ENCODE results near the gene HOXD12. TPM values are rescaled to one million over a fixed set of nuclear protein-coding genes. Genes with fewer than 3 reads are reported as not detected.

Gene HOXD12
- total RNA-seq, 1 donor from 2014 or later = not detected

DNA sequence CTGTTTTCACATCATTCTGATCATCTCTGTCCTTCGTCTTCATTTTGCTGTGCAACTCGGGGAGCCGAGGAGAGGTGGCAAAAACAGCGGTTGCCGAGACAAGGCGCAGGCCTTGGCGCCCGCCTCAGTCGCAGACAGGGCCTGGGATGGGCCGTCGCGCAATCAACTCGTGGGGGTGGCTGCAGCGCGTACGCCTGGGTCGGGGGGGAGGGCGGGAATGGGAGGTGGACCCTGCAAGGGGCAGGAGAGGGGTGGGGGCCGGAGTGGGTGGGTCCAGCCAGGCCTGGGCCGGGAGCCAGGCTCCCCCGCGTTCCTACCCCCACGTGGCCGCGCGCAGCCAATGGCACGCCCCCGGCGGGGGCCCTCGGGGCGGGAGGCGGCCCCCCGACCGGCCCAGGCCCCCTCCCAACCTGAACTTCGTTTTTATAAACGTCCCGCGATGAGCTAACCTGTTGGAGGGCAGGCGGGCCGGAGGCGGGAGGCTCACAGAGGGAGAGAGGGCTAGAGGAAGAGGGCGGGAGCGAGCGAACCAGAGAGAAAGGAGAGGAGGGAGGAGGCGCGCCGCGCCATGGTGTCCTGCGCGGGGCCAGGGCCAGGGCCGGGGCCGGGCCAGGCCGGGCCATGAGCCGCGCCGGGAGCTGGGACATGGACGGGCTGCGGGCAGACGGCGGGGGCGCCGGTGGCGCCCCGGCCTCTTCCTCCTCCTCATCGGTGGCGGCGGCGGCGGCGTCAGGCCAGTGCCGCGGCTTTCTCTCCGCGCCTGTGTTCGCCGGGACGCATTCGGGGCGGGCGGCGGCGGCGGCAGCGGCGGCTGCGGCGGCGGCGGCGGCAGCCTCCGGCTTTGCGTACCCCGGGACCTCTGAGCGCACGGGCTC is 7.1 kb upstream of the HOXD12 start, which contains the start of gene HOXD13:
Gene HOXD13, plus strand, starts transcription at position 452 of the 875 bp plus-strand sequence. Its CDS starts 170 bp downstream, at position 622.
- no peak for DNase-seq (ENCODE audit: low spot score)

DNA sequence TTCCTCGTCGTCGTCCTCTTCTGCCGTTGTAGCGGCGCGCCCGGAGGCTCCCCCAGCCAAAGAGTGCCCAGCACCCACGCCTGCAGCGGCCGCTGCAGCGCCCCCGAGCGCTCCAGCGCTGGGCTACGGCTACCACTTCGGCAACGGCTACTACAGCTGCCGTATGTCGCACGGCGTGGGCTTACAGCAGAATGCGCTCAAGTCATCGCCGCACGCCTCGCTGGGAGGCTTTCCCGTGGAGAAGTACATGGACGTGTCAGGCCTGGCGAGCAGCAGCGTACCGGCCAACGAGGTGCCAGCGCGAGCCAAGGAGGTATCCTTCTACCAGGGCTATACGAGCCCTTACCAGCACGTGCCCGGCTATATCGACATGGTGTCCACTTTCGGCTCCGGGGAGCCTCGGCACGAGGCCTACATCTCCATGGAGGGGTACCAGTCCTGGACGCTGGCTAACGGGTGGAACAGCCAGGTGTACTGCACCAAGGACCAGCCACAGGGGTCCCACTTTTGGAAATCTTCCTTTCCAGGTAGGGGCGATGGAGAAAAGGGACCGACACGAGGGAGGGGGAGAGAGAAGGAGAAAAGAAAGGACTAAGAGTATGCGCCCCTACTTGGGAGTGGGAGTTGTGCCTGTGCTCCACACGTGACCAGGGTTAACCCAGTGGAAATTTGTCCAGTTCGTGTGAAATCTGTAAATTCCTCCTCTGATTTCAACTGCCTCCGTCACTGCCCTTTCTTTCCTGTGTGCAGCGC is 6.3 kb upstream of the HOXD12 start:
- no peak for DNase-seq (ENCODE audit: low spot score)

DNA sequence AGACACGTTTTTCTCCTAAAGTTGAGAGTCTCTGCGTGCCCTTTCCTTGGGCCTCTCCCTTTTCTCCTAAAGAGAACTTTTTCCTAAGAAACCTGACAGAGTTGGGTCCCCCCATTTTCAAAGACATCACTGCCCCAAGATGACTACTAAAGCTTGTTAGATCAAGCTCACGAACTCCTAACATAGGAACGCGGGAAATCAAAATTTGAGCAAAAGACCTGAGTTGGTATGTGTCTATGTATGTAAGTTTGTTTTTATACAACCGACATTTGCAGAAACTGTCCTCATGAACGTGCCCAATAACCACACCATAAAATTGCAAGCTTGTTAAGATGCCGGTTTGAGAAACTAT is 5.7 kb upstream of the HOXD12 start:
- DNase-seq (ENCODE audit: low spot score) = no peak

DNA sequence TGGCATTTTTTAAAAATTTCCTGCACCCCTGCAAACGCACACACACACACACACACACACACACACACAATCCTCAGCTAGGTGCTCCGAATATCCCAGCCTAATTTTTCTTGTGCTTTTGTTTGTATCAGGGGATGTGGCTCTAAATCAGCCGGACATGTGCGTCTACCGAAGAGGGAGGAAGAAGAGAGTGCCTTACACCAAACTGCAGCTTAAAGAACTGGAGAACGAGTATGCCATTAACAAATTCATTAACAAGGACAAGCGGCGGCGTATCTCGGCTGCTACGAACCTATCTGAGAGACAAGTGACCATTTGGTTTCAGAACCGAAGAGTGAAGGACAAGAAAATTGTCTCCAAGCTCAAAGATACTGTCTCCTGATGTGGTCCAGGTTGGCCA is 5.2 kb upstream of the HOXD12 start:
- no peak for DNase-seq (ENCODE audit: low spot score)

DNA sequence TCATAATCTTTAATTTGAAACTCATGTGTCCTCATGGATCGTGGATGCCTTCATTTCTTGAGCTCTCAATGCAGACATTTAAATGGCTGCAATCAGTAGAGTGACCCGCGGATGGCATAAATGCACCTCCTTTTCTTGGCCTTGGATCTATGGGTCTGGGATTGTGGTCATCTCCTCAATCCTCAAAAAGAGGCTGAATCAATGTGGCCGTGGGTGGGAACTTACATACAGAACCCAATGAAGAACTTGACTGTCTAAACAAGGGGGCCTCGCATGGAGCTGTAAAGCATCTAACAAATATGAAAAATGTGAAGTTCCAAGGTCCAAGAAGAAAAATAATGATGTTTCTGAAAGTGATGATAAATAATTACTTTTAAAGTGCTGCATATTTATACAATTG is 4.2 kb upstream of the HOXD12 start:
- no peak for DNase-seq (ENCODE audit: low spot score)

DNA sequence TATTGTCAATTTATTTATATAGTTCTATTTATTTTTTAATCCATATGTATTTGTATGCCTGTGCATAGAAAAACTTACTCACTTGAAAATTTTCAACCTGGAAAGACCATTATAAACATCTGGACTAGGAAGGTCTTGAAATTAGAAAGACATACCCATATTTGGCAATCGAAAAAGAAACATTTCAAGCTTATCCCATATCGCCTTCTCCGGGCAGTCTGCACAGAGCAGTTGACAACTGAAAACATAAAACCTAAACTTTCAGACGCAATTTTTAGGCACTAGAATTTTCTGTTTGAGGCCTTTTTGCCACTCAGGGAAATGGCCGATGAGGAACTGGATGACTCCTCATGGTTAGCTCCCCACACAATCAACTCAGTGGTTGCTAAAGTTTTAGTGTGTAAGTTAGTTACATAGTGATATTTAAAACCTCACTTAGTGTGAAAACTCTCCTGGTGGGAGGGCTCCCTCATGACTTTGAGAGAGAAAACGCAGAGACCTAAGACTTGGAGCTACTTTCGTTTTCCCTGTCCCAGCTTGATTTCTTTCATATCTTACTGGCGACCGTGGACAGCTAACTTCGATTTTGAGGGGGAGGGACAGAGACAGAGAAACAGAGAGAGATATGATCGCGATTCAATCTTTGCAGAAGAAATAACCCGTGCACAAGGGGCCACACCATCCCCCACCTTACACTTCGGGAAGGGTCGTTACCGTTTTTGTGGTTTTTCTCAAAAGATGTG is 3.2 kb upstream of the HOXD12 start:
- DNase-seq (ENCODE audit: low spot score) = no peak

DNA sequence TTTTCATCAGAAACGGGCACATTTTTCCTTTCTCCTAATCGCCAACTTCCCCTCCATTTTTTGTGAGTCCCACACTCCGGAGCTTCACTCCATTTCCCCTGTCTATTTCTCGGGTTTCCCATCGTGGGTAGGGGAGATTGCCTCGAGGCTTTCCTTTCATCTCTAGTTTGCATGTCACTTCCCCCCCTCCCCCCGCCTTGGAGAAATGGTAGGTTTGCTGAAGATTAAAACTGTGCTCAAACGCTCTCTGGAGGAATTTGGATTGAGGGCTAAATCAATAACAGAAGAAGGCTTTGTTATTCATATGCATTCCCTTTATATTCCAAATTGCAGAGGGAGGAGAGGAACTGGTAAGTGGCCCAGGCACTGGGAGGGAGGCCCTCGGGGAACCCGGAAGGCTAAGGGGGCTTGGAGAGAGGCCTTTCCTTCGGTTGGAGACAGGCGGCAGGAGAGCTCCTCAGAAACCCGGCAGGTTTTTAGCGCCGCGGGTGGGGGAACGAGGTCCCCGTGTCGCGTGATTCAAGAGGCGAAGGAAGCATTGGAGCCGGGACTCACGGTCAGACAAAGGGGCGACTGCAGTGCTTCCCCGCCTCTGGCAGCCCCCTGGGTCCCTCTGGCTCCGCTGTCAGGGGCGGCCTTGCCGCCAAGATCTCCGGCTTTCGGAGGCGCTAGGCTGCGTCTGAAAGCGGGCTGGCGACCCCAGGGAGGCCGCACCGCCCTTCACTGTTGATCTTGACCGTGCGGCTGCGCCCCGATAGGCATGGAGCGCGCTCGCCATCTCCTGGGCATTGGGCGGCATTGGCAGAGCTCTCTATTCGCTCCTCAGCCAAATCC is 2.4 kb upstream of the HOXD12 start:
- DNase-seq (ENCODE audit: low spot score) = peak; percentile 89

DNA sequence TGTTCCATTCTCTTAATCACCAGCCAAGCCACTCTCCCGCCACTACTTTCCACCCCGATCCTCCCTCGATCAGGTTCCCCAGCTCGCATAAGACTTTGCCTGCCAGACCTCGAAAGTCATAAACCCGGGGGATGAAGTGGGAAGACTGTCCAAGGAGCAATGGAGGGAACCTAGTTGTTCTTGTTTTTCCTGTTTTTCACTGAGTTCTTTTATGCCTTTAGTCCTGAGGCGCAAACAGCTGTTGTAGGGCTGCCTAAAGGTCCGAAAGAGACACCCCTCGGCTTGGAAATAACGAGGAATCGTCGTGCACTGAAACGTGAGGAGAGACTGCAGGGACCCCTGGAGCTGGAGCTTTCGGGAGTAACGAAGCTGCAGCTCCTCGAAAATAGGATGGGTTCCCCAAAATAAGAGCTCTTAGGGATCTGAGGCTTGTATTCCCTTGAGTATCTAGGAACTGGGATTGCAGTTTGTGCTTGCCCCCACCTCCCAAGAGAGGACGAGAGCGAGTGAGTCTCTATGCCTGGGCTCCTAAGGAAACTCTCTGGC is 1.7 kb upstream of the HOXD12 start:
- DNase-seq (ENCODE audit: low spot score) = no peak

DNA sequence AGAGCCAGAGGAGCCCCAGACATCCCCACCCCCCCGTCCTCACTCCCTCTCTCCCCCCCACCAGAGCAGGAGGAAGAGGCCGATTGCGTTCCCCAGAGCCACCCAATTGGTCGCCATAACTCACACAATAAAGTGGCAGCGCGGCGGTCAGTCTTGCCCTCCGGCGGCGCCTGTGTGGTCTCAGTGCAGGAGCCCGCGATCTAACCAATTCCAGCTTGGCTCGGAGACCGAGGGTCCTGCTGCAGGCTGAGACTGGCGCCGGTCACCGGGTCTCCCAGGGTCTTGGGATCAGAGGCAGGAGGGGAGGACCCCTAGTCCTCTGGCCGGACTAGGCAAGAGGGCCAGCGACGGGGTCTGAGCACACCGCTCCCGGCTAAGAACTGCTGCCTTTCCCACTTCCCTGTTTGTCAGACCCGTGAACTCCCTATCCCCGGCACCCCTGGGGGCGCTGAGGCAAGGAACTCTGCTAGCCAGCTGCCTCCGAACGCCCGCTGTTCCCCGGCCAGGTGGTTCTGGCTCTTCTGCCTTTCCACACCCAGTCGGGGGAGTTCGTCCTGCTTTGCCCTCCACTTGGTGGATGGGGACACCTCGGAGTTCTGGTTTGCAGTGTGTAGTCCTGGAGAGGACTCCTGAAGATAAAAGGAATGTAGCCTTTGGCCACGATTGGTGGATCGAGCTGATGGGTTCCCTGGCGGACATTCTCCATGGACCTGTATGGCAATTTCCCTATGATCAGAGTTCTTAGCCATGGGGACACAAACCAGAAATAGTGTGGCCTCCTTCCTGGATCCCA is 1.0 kb upstream of the HOXD12 start:
- DNase-seq (ENCODE audit: low spot score) = peak; percentile 84

DNA sequence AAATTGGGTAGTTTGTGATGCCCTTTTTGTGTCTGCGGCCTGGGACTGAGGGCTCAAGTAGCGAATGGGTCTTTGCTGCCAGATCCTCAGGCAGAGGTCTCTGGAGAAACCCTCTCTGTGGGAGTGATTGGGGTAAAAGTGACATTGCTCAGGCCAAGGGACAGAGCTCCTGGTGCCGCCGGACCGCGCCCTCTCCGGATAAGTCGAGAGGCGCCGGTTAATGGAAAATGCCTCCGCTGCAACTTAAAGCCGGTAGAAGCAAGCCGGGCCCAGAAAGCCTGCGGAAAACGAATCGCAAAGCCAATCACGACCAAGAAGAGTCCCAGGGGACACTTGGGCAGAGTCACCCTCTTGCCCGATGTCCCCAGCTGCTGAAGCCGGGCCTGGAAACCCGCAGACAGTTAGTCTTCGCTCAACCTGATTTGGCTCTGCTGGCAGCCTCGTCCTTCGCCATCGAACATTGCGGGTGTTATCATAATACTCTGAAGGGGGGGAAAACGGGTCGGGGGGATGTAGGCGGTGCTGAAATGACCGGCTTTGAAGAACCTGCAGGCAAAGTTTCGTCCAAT is 352 bp upstream of the HOXD12 start:
- DNase-seq (ENCODE audit: low spot score) = no peak

DNA sequence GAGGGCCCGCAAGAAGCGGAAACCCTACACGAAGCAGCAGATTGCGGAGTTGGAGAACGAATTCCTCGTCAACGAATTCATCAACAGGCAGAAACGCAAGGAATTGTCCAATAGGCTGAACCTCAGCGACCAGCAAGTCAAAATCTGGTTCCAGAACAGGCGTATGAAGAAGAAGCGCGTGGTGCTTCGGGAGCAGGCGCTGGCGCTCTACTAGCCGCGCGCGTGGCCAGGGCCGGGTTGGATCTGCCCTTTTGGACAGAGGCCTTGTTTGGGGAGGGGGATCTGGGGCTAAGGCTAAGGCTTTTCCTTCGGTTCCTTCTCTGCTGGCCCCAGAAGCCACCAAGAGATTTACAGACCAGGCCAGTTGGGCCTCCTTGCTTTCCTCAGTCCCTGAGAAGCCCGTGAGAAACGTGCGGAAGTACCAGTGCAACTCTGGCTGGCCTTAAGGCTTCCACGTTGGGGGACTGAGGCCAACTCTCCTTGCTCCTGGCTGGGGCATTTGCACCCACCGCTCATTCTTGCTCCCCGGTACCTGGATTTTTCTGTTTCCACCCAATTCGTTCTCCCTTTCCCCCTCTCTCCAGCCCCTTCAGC is 1.0 kb downstream of the HOXD12 start:
- no peak for DNase-seq (ENCODE audit: low spot score)

DNA sequence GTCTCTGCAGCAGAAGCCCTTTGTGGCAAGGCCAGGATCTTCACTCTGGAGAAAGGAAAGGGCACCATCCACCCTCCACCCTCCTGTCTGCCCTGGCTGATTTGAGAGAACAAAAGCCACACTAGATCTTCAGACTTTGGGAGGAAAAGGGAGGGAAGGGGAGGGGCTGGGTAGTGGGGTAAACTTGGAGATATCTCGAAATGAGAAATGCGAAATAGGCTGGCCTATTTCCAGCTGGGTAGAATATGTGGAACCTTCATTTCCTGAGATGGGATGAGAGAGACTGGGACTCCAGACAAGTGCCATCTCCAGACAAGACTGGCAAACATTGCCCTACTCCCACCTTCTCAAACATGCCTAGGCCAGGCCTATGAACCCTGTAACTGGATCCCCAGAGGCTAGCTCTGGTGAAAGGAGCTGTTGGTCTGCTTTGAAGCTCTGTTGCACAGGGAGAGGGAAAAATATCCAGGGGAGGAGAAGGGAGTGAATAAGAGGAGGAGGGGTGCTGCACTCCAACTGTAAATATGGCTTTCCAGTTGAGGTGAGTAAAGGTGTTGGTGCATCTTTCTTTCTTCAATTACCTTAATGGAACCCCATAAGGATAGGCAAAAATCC is 1.7 kb downstream of the HOXD12 start:
- DNase-seq (ENCODE audit: low spot score) = no peak

DNA sequence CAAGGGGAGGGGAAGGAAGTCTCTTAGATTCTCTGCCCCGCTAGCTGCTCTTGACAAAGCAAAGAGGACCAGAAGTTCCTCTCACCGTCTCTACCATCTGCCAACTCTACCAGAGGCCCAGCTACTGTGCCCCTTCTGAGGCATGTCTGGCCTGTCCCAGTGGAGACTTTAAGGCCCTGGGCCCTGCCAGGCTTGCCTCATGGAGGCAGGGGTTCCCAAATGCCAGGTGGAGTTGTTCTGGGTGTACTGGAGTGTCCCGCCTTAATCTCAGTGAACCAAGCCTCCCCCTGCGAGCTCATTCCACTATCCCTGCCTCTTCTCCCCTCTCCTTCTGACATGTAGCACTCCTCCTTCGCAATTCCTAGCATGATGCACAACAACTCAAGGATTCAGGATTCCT is 2.2 kb downstream of the HOXD12 start:
- DNase-seq (ENCODE audit: low spot score) = no peak

DNA sequence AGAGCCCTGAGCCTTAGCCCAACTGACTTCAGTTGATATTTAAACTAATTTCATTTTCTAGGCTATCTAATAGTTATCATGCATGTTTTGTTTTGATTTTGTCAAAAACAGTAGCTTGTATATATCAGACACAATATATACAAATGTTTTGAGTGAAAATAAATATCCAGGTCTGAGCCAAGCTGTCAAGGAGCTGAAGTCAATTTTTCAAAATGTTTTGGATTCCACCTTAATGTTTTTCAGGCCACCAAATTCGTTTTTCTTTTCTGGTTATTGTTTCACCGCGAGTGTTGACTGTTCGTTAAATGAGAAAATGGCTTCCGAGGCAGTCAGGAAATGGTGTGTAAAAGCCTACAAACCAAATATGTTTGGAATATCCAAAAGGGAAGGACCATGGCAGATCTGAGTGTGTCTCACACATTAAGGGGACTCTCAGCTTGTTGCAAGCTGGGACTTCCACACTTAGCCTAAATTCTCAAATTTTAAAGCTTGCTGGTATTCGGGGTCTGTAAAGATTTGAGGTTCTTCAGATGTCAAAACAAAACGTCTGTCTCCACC is 2.8 kb downstream of the HOXD12 start:
- no peak for DNase-seq (ENCODE audit: low spot score)

DNA sequence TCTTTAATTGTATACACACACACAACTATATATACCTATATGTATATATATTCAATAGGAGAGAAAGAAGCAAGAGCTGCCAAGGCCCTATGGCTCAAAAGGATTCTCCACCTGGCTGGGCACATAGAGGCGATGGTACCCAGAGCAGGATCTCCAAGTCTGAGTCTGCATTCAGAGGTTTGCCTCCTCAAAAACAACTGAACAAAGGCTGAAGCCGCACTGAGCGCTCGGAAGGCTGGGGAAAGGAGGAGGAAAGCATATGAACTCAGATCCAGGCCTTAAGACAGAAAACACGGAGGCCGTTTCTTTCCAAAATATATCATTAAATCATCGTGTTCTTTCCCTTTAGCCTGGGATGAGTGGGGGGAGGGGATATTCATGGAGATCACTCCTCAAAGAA is 3.6 kb downstream of the HOXD12 start:
- DNase-seq (ENCODE audit: low spot score) = no peak

DNA sequence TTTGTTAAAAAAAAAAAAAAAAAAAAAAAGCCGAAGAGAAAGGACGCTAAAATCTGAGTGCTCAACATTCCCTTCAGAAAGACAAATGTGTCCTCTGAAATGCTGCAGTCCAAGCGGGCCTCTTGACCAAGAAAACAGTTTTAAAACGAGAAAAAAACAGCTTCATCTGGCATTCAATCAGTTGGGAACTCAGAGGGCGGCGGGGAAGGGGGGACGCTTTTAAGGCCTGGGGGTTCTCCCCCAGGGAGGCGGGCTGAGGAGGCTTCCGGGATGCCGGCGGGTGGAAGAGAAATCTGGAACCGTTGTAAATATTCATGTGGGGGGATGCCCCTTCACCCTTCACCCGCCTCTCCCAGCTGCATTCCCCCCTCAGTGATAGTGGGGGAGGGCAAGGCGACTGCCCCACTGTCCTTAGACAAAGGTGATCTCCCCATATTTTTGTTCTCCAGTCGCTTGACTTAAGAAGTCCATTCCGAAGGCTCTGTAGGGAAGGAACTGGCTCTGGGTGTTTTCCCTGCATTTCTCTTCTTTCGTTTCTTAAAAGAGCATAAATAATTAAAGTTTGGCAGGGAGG is 4.2 kb downstream of the HOXD12 start:
- no peak for DNase-seq (ENCODE audit: low spot score)

DNA sequence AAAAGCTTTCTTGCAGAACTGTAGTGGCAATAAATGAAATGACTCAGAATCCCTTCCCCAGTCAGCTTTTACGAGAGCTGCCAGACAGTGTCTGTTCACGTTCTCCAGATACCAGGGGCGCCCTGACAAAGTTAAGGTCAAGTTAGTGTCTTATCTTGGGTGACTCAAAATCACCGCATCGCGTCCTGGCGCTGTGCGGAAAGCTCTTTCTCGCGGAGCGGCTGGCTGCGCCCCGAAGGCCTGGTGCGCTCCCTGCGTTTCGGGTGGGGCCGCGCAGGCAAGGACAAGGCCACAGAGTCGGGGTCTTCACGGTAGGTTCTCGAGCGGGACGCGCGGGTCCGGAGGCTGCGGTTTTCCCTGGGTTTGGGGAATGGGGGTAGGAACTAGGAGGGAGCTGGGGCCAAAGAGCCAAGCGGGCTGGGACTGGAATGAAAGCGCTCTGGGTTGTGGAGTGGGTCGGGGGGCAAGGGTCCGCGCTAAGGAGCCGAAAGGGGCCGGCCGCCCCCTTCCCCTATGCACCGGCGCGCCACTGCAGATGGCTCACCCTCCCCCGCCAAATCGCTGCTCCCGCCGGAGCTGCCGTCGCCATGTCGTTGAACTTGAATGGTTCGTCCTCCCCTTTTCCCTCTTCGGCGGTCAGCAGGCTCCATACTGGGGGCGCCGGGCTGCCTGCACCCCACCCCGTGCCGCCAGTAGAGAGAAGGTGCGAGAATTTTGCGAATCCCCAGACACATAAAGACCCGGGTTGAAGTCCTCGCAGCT is 4.9 kb downstream of the HOXD12 start:
- peak; percentile 89 for DNase-seq (ENCODE audit: low spot score)
